Caco-2 (cell line): Measurements from ENCODE around the gene MOB3B. TPM values are rescaled to one million over a fixed set of nuclear protein-coding genes. Genes with fewer than 3 reads are reported as not detected.

Experiments used
- BruUV-seq: library from RNA; stranded (reverse); fragments of 400-500 nt; replicated peaks from 2 replicates; lab custom pipeline; 2021; lab: Mats Ljungman, UMichigan
- CTCF ChIA-PET: fragments of 300-600 bp; sonication (Branson Sonifier 250); formaldehyde crosslinking; loops from one replicate; lab custom pipeline; 2022; ENCODE audit warnings: antibody characterized with exemption; lab: Charles Lee
- POLR2A ChIA-PET: fragments of 300-600 bp; sonication (Branson Sonifier 250); formaldehyde crosslinking; loops from one replicate; lab custom pipeline; 2022; ENCODE audit warnings: antibody characterized with exemption; lab: Charles Lee
- DNase-seq, 2 experiments: peaks; one replicate each; pipeline versions ENCODE4 v3.0.0 to v3.0.0-alpha.2; 2020 to 2022
- H3K27me3 ChIP-seq: replicated peaks from 2 replicates; pipeline ENCODE4 v1.6.0; 2011; ENCODE audit warnings: low read length; ENCODE audit not compliant: control insufficient read depth, insufficient read depth
- H3K36me3 ChIP-seq: 2 replicates; pipeline ENCODE4 v1.5.1; 2011; ENCODE audit warnings: low read length; ENCODE audit not compliant: control insufficient read depth, insufficient read depth
- H3K4me1 ChIP-seq: fragments of 250-450 bp; sonication (Bioruptor Pico); 2 replicates; pipeline ENCODE4 v1.5.1; 2020; ENCODE audit warnings: mild to moderate bottlenecking
- H3K4me3 ChIP-seq: 2 replicates; pipeline ENCODE4 v1.5.1; 2011; ENCODE audit warnings: low read depth, mild to moderate bottlenecking, control low read depth, low read length
- H3K9me3 ChIP-seq: fragments of 250-450 bp; sonication (Bioruptor Pico); 2 replicates; pipeline ENCODE4 v1.5.1; 2020; ENCODE audit warnings: mild to moderate bottlenecking, moderate library complexity
- H3K27ac Mint-ChIP-seq: one replicate; pipeline ENCODE4 v1.8.0; 2022; ENCODE audit warnings: mixed read lengths; ENCODE audit not compliant: unreplicated experiment
- H3K27me3 Mint-ChIP-seq: one replicate; pipeline ENCODE4 v1.8.0; 2022; ENCODE audit warnings: mixed read lengths; ENCODE audit not compliant: insufficient read depth, unreplicated experiment
- H3K36me3 Mint-ChIP-seq: one replicate; pipeline ENCODE4 v1.8.0; 2022; ENCODE audit warnings: mild to moderate bottlenecking, mixed read lengths; ENCODE audit not compliant: insufficient read depth, unreplicated experiment
- H3K4me1 Mint-ChIP-seq: one replicate; pipeline ENCODE4 v1.8.0; 2022; ENCODE audit warnings: low read depth, mixed read lengths; ENCODE audit not compliant: unreplicated experiment
- H3K4me3 Mint-ChIP-seq: one replicate; pipeline ENCODE4 v1.8.0; 2022; ENCODE audit warnings: mild to moderate bottlenecking, moderate library complexity, mixed read lengths; ENCODE audit not compliant: unreplicated experiment
- H3K9me3 Mint-ChIP-seq: one replicate; pipeline ENCODE4 v1.8.0; 2022; ENCODE audit warnings: mixed read lengths; ENCODE audit not compliant: unreplicated experiment
- CTCF ChIP-seq, 2 experiments: fragments of 200-600 bp in 1 of 2; IDR thresholded peaks; 1 replicate in 1 of 2; 2 replicates in 1 of 2; pipeline versions ENCODE4 v1.5.1 to v1.8.0; 2011 to 2022; ENCODE audit warnings: antibody characterized with exemption in 1 of 2, control low read depth in 1 of 2, inconsistent platforms in 1 of 2, low read depth in 1 of 2, low read length in 1 of 2, mild to moderate bottlenecking in 1 of 2, moderate library complexity in 1 of 2; ENCODE audit not compliant: insufficient read depth in 1 of 2, severe bottlenecking in 1 of 2, unreplicated experiment in 1 of 2
- intact Hi-C: fragments of 100-400 bp; cut with micrococcal nuclease; formaldehyde crosslinking; loops from one replicate; pipeline ENCODE4 v1.10.0; 2022; ENCODE audit not compliant: unreplicated experiment
- total RNA-seq: library from RNA; stranded (reverse); gene quantifications from 2 replicates; pipeline ENCODE4 v1.2.3, GENCODE V29; 2022

Gene MOB3B
- total RNA-seq, 1 experiment from 2014 or later: 5.3 TPM

GRCh38 chr9:27398982-27399653 lies 130.5 kb downstream of the MOB3B start:
- peak overlapping the region; percentile 58 for H3K27ac Mint-ChIP-seq
- H3K4me1 Mint-ChIP-seq: peaks cover 21% of the 10 kb centered on the region
- CTCF ChIA-PET: no interaction called here
- H3K27me3 Mint-ChIP-seq: no peaks in the 10 kb centered on the region
- no peaks in the 10 kb centered on the region for H3K36me3 Mint-ChIP-seq
- no peak for TF ChIP-seq CTCF (IDR thresholded peaks at IDR 0.05; ENCODE audit: insufficient read depth in 1 of 2, low read depth in 1 of 2, low read length in 1 of 2, severe bottlenecking in 1 of 2, unreplicated experiment in 1 of 2)
- H3K4me3 Mint-ChIP-seq: no peak overlapping the region
- Histone ChIP-seq H3K4me1 (peaks cover 10% of the 10 kb centered on the region), H3K4me3 (no peak overlapping the region), H3K9me3 (no peaks in the 10 kb centered on the region), H3K27me3 (no peaks in the 10 kb centered on the region), H3K36me3 (no peaks in the 10 kb centered on the region)
- BruUV-seq: no TSS peak
- POLR2A ChIA-PET: no interaction called here
- no peak for DNase-seq
- no peaks in the 10 kb centered on the region for H3K9me3 Mint-ChIP-seq
- intact Hi-C loops: no loop called here

GRCh38 chr9:27396495-27396894 lies 133.1 kb downstream of the MOB3B start:
- H3K27me3 Mint-ChIP-seq: no peaks in the 10 kb centered on the region
- no peak for TF ChIP-seq CTCF (IDR thresholded peaks at IDR 0.05; ENCODE audit: insufficient read depth in 1 of 2, low read depth in 1 of 2, low read length in 1 of 2, severe bottlenecking in 1 of 2, unreplicated experiment in 1 of 2)
- Histone ChIP-seq H3K36me3 (no peaks in the 10 kb centered on the region), H3K9me3 (no peaks in the 10 kb centered on the region), H3K4me3 (no peak overlapping the region), H3K27me3 (no peaks in the 10 kb centered on the region), H3K4me1 (peaks cover 24% of the 10 kb centered on the region)
- H3K4me1 Mint-ChIP-seq: peaks cover 21% of the 10 kb centered on the region
- no peaks in the 10 kb centered on the region for H3K9me3 Mint-ChIP-seq
- intact Hi-C loops: no loop called here
- no peak overlapping the region for H3K27ac Mint-ChIP-seq
- no TSS peak for BruUV-seq
- POLR2A ChIA-PET: interaction anchor here (0.6 kb wide), 1 partner anchor 35 kb away, joined by 4 read pairs; no protein-coding TSS in a partner anchor
- no peak overlapping the region for H3K4me3 Mint-ChIP-seq
- CTCF ChIA-PET: no interaction called here
- H3K36me3 Mint-ChIP-seq: no peaks in the 10 kb centered on the region
- no peak for DNase-seq

- H3K4me1 ChIP-seq: peaks cover 24% of the 10 kb centered on the region
- CTCF ChIA-PET: no interaction called here
- H3K4me3 ChIP-seq: no peak overlapping the region
- Mint-ChIP-seq H3K4me1 (peaks cover 20% of the 10 kb centered on the region), H3K4me3 (no peak overlapping the region), H3K36me3 (no peaks in the 10 kb centered on the region), H3K27me3 (no peaks in the 10 kb centered on the region), H3K27ac (no peak overlapping the region), H3K9me3 (no peaks in the 10 kb centered on the region)
- intact Hi-C loops: loop anchor here (2.0 kb wide), 1 partner anchor 31 kb away; no protein-coding TSS in a partner anchor
- BruUV-seq: no TSS peak
- no peaks in the 10 kb centered on the region for H3K36me3 ChIP-seq
- no peaks in the 10 kb centered on the region for H3K27me3 ChIP-seq
- DNase-seq: no peak
- no peaks in the 10 kb centered on the region for H3K9me3 ChIP-seq
- POLR2A ChIA-PET: no interaction called here
- no peak for TF ChIP-seq CTCF (IDR thresholded peaks at IDR 0.05; ENCODE audit: insufficient read depth in 1 of 2, low read depth in 1 of 2, low read length in 1 of 2, severe bottlenecking in 1 of 2, unreplicated experiment in 1 of 2)
Measured at GRCh38 chr9:27395484-27395921, 134.1 kb downstream of the MOB3B start.
